HG02884 (cell line): ENCODE measurements around the gene CALML5.

Experiments
- ATAC-seq: cut with Tn5 transposase; IDR thresholded peaks from one replicate; pipeline ENCODE4 v1.9.1; 2021; ENCODE audit warnings: mild to moderate bottlenecking, moderate library complexity; ENCODE audit not compliant: unreplicated experiment

Gene CALML5

DNA sequence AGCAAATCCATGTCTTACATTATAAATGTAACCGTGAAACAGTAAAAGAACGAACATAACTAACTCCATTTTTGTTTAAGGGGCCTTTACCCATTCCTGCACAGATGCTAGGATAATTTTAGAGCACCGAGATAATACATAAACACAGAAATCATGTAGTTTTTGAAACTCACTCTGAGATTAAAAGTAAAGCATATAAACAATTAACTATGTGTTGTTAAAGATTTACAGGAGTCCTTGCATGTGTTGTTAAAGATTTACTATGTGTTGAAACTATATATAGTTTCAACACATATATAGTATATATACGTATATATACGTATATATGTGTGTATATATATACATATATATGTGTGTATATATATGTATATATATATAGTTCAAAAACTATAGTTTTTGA is 18.2 kb upstream of the CALML5 start:
- no peak for ATAC-seq

- ATAC-seq: no peak
Measured at GRCh38 chr10:5515948-5516761, 16.8 kb upstream of the CALML5 start.

DNA sequence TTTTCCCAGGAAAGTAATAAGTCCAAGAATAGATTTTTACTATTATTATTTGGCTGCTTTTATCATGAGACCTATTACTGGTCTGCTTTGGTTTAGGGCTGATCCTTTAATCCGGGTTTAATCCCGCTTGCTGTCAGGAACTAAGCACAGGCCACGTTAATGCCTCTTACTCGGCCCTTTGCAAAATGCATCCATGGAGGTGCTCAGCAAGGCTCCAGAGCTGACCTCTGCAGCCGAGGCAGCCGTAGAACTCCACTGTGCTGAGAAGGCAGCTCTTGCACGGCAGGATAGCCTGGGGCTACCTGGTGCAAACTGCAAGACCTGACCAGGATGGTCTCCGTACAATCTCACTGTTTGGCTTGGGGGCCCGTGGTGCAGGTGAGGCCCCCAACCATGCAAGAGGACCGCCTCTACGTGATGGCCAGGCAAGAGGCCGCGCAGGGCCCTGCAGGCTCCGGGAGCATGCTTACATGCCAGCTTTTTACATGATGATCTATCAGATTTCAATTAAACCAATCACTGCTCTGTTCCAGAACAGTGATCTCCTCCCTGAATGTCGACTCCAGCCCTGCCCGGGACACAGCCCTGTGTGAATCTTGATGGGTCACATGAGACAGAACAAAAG is 15.0 kb upstream of the CALML5 start:
- no peak for ATAC-seq

DNA sequence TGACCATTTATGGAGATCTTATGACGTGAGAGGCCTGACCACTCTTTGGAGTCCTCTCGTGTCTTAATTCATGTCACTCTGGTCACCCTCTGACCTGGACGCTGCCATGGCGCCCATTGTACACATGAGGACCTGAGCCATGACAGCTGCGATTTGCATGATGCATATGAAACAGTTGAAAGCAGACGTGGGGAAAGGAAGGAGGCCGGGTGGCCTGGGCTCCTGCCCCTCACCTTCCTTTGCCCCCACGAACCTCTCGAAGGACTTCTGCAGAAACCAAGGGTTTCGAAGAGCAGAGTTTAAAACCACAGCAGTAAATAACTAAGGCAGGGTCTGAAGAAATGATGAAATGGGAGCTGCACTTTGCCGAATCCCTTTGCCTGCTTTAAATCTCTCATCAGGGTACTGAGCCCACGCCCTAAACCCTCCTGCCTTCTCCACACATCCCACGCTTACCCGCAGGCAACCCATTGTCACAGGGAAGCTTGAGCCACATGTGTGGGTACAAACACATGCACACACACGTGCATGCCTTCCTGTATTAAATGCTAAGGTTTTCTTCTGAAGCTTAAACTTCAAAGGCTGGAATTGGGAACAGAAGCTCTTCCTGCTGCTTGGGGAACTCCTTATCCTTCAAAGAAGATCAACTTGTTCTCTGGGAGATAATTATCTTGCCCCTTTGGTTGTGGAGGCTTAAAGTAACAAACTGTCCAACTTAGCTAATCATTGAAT is 13.7 kb upstream of the CALML5 start:
- ATAC-seq: no peak

- no peak for ATAC-seq
Measured at GRCh38 chr10:5512331-5512730, 13.0 kb upstream of the CALML5 start.

GRCh38 chr10:5511885-5512280 is 12.5 kb upstream of the CALML5 start:
- ATAC-seq: no peak

DNA sequence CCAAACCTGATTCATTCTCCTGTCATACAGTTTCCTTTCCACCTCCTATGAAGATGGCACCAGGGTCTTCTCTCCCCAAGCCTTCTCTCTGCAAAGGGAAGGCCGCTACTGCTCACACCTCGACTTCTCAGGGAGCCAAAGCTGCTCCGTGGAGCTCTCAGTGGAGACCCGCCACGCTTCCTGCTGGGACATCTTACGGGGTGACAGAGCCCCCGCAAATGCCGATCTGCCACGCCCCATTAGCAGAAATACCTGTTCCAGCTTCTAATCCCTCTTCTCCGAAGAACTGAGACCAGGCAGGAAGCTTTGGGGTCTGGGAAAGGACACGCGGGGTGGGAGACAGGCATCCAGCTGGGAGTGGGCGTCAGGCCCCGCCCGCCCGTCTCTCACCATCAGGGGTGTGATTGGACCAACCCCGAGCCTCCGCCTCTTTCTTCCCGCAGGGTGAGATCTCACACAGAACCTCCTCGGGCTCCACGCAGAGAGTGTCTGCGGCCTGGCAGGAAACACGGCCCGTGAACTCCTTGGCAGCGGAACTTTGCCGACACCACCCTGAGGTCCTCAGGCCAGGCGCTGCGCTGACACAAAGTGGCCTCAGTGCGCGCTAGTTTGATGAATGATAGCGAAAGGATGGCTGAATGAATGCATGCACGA is 12.0 kb upstream of the CALML5 start:
- no peak for ATAC-seq

DNA sequence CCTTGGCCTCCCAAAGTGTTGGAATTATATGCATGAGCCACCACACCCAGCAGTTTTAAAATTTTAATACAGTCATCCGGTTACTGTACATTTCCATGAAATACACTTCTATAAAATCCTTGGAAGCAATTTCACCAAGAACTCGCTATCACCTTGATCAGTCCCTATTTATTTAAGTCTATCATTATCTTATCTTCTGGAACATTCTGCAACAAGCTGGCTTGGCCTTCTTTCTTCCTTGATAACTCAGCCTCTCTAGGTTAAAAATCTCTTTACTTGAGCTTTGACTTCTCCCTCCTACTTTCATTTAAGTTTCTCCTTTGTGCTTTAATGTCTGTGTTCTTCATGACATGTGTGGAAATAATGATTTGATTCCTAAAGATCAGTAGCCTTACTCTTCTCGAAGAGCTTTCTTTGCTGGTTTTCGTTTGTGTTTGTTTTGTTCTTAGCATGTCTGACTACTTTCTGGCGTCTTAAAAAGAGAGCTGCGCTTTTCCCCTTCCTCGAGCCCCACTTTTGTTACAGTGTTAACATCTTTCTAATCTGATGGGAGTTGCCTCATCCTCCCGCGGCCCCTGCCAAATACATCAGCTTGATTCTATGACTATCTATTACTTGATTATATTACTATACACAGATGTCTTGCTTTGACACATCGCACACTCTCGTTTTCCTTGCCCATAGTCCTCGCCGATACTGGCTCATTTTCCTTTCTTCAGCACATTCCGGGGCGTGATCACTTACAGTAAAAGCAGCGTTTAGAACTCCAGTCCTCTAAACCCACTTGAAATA is 11.1 kb upstream of the CALML5 start:
- ATAC-seq: no peak

GRCh38 chr10:5509691-5510090 is 10.3 kb upstream of the CALML5 start:
- ATAC-seq: no peak

GRCh38 chr10:5509236-5509635 is 9.9 kb upstream of the CALML5 start:
- no peak for ATAC-seq

DNA sequence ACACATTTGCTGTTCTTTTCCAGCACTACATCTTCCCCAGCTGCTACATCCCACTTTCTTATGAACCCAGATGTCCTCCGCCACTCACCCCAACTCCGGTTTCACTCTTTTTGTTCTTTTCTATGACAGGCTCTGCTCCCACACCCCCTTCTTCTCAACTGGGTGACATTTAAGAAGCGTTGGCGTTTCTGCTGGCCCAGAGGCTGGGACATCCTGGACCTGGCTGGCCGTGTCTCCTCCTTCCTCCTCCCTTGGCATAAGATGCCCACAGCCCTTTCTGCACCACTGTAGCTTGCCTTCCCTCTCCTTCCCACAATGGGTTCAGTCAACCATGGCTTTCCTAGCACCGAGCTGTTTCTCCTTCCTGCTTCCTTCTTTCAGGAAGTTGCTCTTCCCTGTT is 9.4 kb upstream of the CALML5 start:
- ATAC-seq: no peak

GRCh38 chr10:5508161-5508604 is 8.8 kb upstream of the CALML5 start:
- no peak for ATAC-seq

DNA sequence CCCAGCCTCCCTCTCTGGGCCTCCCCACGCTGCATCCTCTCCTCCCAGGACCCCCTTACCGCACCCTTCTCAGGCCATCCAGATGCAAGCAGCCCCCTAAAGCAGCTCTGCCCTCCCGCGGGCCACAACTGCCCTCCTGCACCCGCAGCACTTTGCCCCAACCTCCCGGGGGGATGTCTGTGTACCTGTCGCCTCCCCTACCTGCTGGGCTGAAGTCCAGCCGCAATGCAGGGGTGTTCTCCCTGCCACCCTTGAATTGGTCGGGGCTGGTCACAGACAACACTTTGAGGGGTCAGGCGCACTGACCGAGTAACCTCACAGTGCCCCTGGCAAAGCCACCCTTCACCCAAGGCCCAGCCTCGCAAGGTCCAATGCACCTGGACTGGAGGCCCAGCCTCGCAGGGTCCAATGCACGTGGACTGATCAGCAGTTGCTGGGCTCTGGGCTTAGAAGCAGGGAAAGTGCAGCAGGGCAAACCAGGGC is 8.3 kb upstream of the CALML5 start:
- ATAC-seq: no peak

DNA sequence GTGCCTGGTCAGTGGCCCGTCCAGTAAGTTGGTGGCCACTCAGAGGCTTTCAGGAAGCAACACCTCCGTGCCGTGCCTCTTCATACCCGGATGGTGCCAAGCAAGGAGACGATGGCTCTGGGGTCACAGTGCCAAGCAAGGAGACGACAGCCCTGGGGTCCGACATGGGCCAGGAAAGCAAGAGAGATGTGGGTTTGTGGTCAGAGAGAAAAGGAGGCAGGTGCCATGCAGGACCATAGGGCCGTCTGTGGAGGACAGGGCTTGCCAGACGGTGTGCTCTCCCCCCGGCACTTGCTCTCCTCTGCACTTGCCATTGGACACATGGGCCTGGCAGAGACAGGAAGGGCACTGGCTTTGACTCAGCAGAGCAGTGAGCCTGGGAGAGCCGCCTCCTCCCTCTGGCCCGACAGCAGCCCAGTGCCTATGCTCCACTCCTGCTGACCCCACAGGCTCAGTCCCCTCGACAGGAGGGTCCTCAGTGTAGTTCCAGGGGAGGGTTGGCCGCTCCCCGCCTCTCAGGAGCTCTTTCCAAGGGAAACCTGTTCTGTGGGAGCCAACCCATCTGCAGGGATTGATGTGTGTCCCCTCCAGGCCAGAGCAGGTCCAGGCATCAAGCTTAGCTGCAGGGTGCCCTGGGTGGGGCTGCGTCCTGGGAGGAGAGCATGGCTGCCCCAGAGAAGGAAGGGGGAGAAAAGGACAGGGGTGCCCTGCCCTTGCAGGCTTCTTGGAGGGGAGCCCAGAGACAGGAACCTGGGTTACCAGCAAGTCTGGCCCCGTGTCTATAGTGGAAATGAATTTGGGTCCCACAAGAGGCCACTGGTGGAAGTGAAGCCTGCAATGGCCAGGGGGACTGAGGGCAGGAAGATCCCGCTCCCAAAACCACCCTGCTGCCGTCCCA is 7.6 kb upstream of the CALML5 start:
- ATAC-seq: no peak

- ATAC-seq: no peak
Measured at GRCh38 chr10:5506246-5506645, 6.9 kb upstream of the CALML5 start.

DNA sequence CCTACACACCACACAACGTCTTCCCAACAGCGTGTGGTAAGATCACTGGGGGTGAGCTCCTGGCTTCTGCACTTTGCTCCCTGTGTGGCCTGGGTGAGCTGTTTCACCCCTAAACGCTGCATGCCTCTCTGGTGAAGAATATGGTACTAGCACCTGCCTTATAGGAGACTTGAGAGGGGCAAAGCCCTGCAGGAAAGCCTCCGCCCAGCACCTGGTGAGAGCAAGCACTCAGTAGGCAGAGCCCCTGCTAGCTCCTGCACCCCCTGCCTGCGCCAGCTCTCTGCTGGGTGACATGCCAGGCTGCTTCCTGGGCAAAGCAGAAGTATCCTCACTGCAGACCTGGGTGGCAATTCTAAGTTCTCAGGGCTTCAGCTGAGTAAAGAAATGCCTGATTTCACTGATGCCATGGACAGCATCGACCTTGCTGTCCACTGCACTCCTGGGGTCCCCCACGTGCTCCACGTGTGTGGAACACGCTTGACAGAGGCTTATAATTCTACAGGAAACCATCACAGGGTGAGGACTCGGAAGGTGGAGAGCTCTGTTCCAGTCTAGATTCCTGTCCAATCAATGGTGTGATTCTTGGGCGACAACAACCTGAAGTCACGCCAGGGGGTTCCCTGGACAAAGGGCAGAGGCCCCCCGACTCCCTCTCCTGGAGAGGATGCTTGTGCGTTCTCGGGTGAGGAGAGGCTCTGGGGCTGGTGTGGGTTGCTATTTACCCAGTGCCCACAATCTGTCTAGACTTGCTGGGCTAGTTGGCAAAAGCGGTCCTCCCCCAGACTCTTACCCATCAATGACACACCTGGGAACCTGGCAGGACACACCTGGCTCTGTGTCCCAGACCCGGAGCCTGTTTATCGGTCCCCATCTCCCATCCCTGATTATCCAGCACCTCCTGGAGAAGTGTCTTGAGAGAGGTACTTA is 5.0 kb upstream of the CALML5 start:
- ATAC-seq: no peak

- no peak for ATAC-seq
Measured at GRCh38 chr10:5503477-5503835, 4.1 kb upstream of the CALML5 start.
